GM19193 (cell line): ENCODE results near the gene SPRYD3.

Source experiments
- POLR2A ChIP-seq: IDR thresholded peaks from 4 replicates; pipeline ENCODE4 v1.6.1; 2011; ENCODE audit not compliant: insufficient read depth, insufficient read length; ENCODE audit errors: extremely low read depth

SPRYD3 gene

GRCh38 chr12:53044052-53044581 is 35.1 kb downstream of the SPRYD3 start:
- TF ChIP-seq POLR2A = no peak

GRCh38 chr12:53042607-53043454 is 36.4 kb downstream of the SPRYD3 start:
- peak; percentile 12 for TF ChIP-seq POLR2A

- TF ChIP-seq POLR2A = no peak
These were observed 39.3 kb downstream of the SPRYD3 start for GRCh38 chr12:53039851-53040250.

GRCh38 chr12:53036802-53037201 is 42.4 kb downstream of the SPRYD3 start:
- TF ChIP-seq POLR2A = no peak

GRCh38 chr12:53034459-53034858 is 44.7 kb downstream of the SPRYD3 start:
- TF ChIP-seq POLR2A = no peak

- no peak for TF ChIP-seq POLR2A
These were observed 47.6 kb downstream of the SPRYD3 start for GRCh38 chr12:53031616-53032015.

GRCh38 chr12:53025250-53025649 is 53.9 kb downstream of the SPRYD3 start:
- no peak for TF ChIP-seq POLR2A

GRCh38 chr12:53014709-53015108 is 64.5 kb downstream of the SPRYD3 start:
- no peak for TF ChIP-seq POLR2A
